Measurements from ENCODE around the gene COL5A1. TPM values are rescaled to one million over a fixed set of nuclear protein-coding genes. Genes with fewer than 3 reads are reported as not detected.

COL5A1 gene
- total RNA-seq, 1 experiment from 2014 or later = 10.6 TPM

DNA sequence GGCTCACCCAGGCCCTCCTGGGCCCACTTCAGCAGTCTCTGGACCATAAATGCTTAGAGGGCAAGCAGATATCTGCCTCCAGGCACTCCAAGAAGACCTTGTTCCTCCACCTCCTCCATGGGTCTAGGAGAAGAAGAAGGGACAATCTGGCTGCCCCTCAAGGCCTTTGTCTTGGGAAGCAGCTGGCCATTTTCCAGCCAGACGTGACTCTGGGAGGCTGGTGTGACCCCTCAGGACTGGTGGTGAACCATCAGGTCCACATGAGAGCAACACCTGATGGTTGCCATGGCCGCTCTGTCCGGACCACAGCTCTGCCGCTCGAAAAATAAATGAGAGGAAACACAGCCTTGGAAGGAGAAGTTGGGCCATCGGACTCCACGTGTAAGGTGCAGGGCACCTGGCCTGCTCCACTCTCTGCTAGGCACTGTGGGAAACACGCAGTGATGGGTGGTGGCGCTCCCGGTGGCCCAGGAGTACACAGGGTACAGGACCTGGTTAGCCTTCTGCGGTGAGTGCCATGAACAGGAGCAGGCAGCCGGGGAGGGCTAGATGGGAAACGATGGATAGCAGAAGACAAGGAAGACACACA lies 3.0 kb upstream of the COL5A1 start:
- ATAC-seq = no peak

DNA sequence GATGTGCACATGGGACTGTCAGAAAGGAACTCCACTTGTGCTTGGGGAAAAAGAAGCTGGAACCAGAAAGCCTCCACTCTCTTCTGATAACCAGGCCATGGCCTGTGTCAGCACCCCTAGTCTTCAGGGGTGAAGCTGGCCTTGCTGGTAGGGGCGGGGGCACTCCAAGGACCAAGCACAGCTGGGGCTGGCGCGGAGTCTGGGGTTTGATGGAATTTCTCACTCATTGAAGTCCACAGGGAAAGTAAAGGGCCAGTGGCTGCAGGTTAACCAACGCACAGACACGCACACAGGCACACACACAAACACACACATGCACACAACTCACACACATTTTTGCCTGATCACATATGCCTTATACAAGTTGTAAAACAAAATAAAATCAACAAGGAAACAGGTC lies 1.6 kb upstream of the COL5A1 start:
- no peak overlapping the region for H3K4me3 ChIP-seq (ENCODE audit: low read length)
- no peak for TF ChIP-seq EZH2phosphoT487 (IDR thresholded peaks at IDR 0.05; ENCODE audit: borderline replicate concordance, low read length)
- TF ChIP-seq, protein P1, sequence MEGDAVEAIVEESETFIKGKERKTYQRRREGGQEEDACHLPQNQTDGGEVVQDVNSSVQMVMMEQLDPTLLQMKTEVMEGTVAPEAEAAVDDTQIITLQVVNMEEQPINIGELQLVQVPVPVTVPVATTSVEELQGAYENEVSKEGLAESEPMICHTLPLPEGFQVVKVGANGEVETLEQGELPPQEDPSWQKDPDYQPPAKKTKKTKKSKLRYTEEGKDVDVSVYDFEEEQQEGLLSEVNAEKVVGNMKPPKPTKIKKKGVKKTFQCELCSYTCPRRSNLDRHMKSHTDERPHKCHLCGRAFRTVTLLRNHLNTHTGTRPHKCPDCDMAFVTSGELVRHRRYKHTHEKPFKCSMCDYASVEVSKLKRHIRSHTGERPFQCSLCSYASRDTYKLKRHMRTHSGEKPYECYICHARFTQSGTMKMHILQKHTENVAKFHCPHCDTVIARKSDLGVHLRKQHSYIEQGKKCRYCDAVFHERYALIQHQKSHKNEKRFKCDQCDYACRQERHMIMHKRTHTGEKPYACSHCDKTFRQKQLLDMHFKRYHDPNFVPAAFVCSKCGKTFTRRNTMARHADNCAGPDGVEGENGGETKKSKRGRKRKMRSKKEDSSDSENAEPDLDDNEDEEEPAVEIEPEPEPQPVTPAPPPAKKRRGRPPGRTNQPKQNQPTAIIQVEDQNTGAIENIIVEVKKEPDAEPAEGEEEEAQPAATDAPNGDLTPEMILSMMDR (conservative IDR thresholded peaks at IDR 0.05; ENCODE audit: low read depth, low read length) = no peak
- TF ChIP-seq EZH2 (IDR thresholded peaks at IDR 0.05; ENCODE audit: low read length, unreplicated experiment) = no peak
- H3K9me3 ChIP-seq (ENCODE audit: low read length) = no peaks in the 10 kb centered on the region
- no peaks in the 10 kb centered on the region for H4K20me1 ChIP-seq (ENCODE audit: low read length)
- peaks cover 10% of the 10 kb centered on the region; the same call in 1 of the 2 replicates for H3K4me1 ChIP-seq (ENCODE audit: insufficient read depth, low read length)
- H3K9me2 ChIP-seq (replicated peaks; ENCODE audit: low read length) = no peaks in the 10 kb centered on the region
- ATAC-seq = no peak
- no peak overlapping the region for H2AFZ ChIP-seq (ENCODE audit: low read length)
- H3F3A ChIP-seq (ENCODE audit: low read length, unreplicated experiment) = no peaks in the 10 kb centered on the region
- no peaks in the 10 kb centered on the region for H3K36me3 ChIP-seq (ENCODE audit: low read depth, low read length)
- BruUV-seq (replicated peaks) = no TSS peak
- no peak overlapping the region for H3K4me2 ChIP-seq (ENCODE audit: low read length)
- DNase-seq = no peak
- intact Hi-C loops (cut with micrococcal nuclease) = loop anchor here (5.0 kb wide), 1 partner anchor 193 kb away; no protein-coding TSS in a partner anchor
- POLR2A ChIA-PET (ENCODE audit: unreplicated experiment) = no interaction called here
- H3K9ac ChIP-seq (ENCODE audit: low read length) = no peak overlapping the region
- H3K27ac ChIP-seq (ENCODE audit: low read length) = no peak overlapping the region
- H3K79me2 ChIP-seq (ENCODE audit: low read length) = peaks cover 14% of the 10 kb centered on the region
- CTCF ChIA-PET = no interaction called here
- no peaks in the 10 kb centered on the region for H3K27me3 ChIP-seq (ENCODE audit: low read length)

More for the DNA sequence above, 3.0 kb upstream of the COL5A1 start:
- no peak overlapping the region for H3K27ac ChIP-seq (ENCODE audit: low read length)
- H2AFZ ChIP-seq (ENCODE audit: low read length) = no peak overlapping the region
- DNase-seq = no peak
- no peak overlapping the region for H3K4me2 ChIP-seq (ENCODE audit: low read length)
- no peak overlapping the region for H3K9ac ChIP-seq (ENCODE audit: low read length)
- H3K4me3 ChIP-seq (ENCODE audit: low read length) = no peak overlapping the region
- H3F3A ChIP-seq (ENCODE audit: low read length, unreplicated experiment) = no peaks in the 10 kb centered on the region
- TF ChIP-seq, protein P1 (conservative IDR thresholded peaks at IDR 0.05; ENCODE audit: low read depth, low read length) = no peak
- no peak for TF ChIP-seq EZH2 (IDR thresholded peaks at IDR 0.05; ENCODE audit: low read length, unreplicated experiment)
- no peak for TF ChIP-seq EZH2phosphoT487 (IDR thresholded peaks at IDR 0.05; ENCODE audit: borderline replicate concordance, low read length)
- POLR2A ChIA-PET (ENCODE audit: unreplicated experiment) = no interaction called here
- intact Hi-C loops (cut with micrococcal nuclease) = no loop called here
- BruUV-seq (replicated peaks) = no TSS peak
- H3K36me3 ChIP-seq (ENCODE audit: low read depth, low read length) = no peaks in the 10 kb centered on the region
- peaks cover 8% of the 10 kb centered on the region; the same call in 1 of the 2 replicates for H3K4me1 ChIP-seq (ENCODE audit: insufficient read depth, low read length)
- no peaks in the 10 kb centered on the region for H3K9me3 ChIP-seq (ENCODE audit: low read length)
- H3K79me2 ChIP-seq (ENCODE audit: low read length) = peaks cover 11% of the 10 kb centered on the region
- no peaks in the 10 kb centered on the region for H4K20me1 ChIP-seq (ENCODE audit: low read length)
- no peaks in the 10 kb centered on the region for H3K27me3 ChIP-seq (ENCODE audit: low read length)
- H3K9me2 ChIP-seq (replicated peaks; ENCODE audit: low read length) = no peaks in the 10 kb centered on the region
- CTCF ChIA-PET = no interaction called here

- ChIA-PET POLR2A (ENCODE audit: unreplicated experiment) (no interaction called here), CTCF (no interaction called here)
- BruUV-seq (replicated peaks) = no TSS peak
- Histone ChIP-seq H3K9me2 (replicated peaks; ENCODE audit: low read length) (no peaks in the 10 kb centered on the region), H3K79me2 (ENCODE audit: low read length) (peaks cover 14% of the 10 kb centered on the region), H2AFZ (ENCODE audit: low read length) (peak overlapping the region; percentile 75; the same call in 1 of the 2 replicates), H3K4me1 (ENCODE audit: insufficient read depth, low read length) (peaks cover 16% of the 10 kb centered on the region), H3K27ac (ENCODE audit: low read length) (no peak overlapping the region), H3K9me3 (ENCODE audit: low read length) (no peaks in the 10 kb centered on the region), H4K20me1 (ENCODE audit: low read length) (no peaks in the 10 kb centered on the region), H3K27me3 (ENCODE audit: low read length) (no peaks in the 10 kb centered on the region), H3F3A (ENCODE audit: low read length, unreplicated experiment) (no peaks in the 10 kb centered on the region), H3K36me3 (ENCODE audit: low read depth, low read length) (no peaks in the 10 kb centered on the region), H3K4me2 (ENCODE audit: low read length) (peak overlapping the region; percentile 81), H3K4me3 (ENCODE audit: low read length) (peak overlapping the region; percentile 69), H3K9ac (ENCODE audit: low read length) (no peak overlapping the region)
- intact Hi-C loops (cut with micrococcal nuclease) = loop anchor here (5.0 kb wide), 1 partner anchor 193 kb away; no protein-coding TSS in a partner anchor
- TF ChIP-seq, protein P1 (conservative IDR thresholded peaks at IDR 0.05; ENCODE audit: low read depth, low read length) = no peak
- TF ChIP-seq EZH2 (IDR thresholded peaks at IDR 0.05; ENCODE audit: low read length, unreplicated experiment) (no peak), EZH2phosphoT487 (IDR thresholded peaks at IDR 0.05; ENCODE audit: borderline replicate concordance, low read length) (no peak)
- no peak for DNase-seq
- ATAC-seq = no peak
These were observed 964 bp upstream of the COL5A1 start for GRCh38 chr9:134640506-134641172.
